ENCODE data around the gene PPM1E.

GRCh38 chr17:58808609-58809563, 53.2 kb downstream of the PPM1E start:
- TF ChIP-seq, protein P1, sequence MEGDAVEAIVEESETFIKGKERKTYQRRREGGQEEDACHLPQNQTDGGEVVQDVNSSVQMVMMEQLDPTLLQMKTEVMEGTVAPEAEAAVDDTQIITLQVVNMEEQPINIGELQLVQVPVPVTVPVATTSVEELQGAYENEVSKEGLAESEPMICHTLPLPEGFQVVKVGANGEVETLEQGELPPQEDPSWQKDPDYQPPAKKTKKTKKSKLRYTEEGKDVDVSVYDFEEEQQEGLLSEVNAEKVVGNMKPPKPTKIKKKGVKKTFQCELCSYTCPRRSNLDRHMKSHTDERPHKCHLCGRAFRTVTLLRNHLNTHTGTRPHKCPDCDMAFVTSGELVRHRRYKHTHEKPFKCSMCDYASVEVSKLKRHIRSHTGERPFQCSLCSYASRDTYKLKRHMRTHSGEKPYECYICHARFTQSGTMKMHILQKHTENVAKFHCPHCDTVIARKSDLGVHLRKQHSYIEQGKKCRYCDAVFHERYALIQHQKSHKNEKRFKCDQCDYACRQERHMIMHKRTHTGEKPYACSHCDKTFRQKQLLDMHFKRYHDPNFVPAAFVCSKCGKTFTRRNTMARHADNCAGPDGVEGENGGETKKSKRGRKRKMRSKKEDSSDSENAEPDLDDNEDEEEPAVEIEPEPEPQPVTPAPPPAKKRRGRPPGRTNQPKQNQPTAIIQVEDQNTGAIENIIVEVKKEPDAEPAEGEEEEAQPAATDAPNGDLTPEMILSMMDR (IDR thresholded peaks at IDR 0.05): no peak
- TF ChIP-seq POLR2A (IDR thresholded peaks at IDR 0.05): no peak
